GM13977 (cell line): ENCODE results near the gene TRAF2.
"Not testable (repeated sequence)": the region's sequence is repeated elsewhere in the genome, so short reads cannot be mapped to it uniquely, and the experiment has no call there.

Experiments
- DNase-seq: peaks from one replicate; pipeline ENCODE4 v3.0.0; 2012; ENCODE audit warnings: low spot score
- in situ Hi-C: fragments of 300-500 bp; cut with MboI; formaldehyde crosslinking; loops from one replicate; pipeline ENCODE4 v1.12.0; 2022; ENCODE audit warnings: low sequenced_read_pairs, low pct_unique_long_range_greater_than_20kb, mixed read lengths, inconsistent platforms; ENCODE audit not compliant: unreplicated experiment
- TF ChIP-seq, protein P1 (sequence below): IDR thresholded peaks from 2 replicates; pipeline ENCODE4 v1.5.1; 2012; ENCODE audit warnings: mild to moderate bottlenecking, control low read depth; ENCODE audit not compliant: insufficient read depth; ENCODE audit errors: extremely low read depth, missing control alignments

TRAF2 gene, protein sequence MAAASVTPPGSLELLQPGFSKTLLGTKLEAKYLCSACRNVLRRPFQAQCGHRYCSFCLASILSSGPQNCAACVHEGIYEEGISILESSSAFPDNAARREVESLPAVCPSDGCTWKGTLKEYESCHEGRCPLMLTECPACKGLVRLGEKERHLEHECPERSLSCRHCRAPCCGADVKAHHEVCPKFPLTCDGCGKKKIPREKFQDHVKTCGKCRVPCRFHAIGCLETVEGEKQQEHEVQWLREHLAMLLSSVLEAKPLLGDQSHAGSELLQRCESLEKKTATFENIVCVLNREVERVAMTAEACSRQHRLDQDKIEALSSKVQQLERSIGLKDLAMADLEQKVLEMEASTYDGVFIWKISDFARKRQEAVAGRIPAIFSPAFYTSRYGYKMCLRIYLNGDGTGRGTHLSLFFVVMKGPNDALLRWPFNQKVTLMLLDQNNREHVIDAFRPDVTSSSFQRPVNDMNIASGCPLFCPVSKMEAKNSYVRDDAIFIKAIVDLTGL

DNA sequence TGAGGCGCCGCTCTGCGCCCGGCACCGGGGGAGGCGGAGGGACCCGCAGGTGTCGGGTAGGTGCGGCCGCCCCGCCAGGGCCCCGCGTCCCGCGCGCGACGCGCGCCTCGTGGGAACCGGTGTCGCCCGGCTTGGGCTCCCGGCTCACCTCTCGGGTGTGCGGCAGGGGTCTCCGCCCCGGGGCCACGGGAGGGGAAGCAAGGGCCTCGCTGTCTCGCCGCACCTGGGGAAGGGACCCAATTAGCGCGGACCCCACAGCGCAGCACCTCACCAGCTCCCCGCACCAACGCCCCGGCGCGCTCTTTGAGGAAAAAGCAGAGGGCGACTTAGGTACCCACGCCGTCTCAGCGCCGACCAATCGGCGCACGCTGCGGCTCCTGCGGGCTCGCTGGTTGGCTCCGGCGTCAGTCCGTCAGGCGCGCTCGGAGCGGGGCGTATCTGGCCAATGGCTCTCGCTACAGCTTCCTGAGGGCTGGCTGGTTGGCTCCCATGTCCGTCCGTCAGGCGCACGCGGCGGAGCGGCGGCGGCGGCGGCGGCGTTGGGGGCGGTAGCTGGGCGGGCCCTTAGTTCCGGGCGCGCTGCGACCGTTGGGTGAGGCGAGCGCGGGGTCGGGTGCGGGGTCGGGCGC is at the start of gene TRAF2:
TRAF2 (plus strand) TSS at position 567 of the 629 bp plus-strand sequence. CDS start 12,225 bp downstream, outside the sequence.
- in situ Hi-C loops, result no loop called here
- TF ChIP-seq, protein P1, sequence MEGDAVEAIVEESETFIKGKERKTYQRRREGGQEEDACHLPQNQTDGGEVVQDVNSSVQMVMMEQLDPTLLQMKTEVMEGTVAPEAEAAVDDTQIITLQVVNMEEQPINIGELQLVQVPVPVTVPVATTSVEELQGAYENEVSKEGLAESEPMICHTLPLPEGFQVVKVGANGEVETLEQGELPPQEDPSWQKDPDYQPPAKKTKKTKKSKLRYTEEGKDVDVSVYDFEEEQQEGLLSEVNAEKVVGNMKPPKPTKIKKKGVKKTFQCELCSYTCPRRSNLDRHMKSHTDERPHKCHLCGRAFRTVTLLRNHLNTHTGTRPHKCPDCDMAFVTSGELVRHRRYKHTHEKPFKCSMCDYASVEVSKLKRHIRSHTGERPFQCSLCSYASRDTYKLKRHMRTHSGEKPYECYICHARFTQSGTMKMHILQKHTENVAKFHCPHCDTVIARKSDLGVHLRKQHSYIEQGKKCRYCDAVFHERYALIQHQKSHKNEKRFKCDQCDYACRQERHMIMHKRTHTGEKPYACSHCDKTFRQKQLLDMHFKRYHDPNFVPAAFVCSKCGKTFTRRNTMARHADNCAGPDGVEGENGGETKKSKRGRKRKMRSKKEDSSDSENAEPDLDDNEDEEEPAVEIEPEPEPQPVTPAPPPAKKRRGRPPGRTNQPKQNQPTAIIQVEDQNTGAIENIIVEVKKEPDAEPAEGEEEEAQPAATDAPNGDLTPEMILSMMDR, result no peak
- DNase-seq, result peak; percentile 100

DNA sequence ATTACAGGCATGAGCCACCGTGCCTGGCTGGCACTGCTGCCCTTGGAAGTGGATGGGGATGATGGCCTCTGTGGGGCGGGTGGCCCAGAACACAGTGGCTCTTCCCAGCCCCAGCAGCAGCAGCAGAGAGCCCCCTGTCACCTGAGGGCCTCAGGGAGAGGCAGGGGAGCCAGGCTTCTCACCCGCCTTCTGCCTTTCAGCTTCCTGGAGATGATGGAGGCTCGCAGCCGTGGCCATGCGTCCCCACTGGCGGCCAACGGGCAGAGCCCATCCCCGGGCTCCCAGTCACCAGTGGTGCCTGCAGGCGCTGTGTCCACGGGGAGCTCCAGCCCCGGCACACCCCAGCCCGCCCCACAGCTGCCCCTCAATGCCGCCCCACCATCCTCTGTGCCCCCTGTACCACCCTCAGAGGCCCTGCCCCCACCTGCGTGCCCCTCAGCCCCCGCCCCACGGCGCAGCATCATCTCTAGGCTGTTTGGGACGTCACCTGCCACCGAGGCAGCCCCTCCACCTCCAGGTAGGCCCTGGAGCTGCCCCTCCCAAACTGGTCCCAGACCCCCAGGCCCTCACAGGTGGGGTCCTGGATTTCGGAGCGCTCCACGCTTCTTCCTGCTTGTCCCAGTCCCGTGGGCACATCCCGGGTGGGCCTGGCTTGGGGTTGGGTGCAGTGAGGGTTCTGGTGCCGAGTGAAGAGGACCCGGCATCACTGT is 49.0 kb upstream of the TRAF2 start:
- in situ Hi-C loops, result no loop called here
- no peak for DNase-seq
- TF ChIP-seq, protein P1, result no peak

DNA sequence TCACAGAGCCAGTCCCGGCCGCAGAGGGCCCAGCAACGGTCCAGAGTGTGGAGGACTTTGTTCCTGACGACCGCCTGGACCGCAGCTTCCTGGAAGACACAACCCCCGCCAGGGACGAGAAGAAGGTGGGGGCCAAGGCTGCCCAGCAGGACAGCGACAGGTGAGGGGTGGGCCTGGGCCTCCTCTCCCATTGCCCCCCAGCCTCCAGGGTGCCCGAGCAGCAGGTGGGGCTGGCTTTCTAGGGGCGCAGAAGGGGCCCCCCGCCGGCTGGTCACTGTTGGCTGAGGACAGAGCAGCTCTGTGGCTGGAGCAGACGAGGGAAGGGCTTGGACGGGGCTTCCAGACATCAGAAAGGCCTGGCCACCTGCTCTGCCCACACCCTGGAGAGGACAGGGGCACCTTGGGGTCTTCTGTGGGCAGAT is 48.4 kb upstream of the TRAF2 start:
- in situ Hi-C loops, DNase-seq: not testable (repeated sequence)

DNA sequence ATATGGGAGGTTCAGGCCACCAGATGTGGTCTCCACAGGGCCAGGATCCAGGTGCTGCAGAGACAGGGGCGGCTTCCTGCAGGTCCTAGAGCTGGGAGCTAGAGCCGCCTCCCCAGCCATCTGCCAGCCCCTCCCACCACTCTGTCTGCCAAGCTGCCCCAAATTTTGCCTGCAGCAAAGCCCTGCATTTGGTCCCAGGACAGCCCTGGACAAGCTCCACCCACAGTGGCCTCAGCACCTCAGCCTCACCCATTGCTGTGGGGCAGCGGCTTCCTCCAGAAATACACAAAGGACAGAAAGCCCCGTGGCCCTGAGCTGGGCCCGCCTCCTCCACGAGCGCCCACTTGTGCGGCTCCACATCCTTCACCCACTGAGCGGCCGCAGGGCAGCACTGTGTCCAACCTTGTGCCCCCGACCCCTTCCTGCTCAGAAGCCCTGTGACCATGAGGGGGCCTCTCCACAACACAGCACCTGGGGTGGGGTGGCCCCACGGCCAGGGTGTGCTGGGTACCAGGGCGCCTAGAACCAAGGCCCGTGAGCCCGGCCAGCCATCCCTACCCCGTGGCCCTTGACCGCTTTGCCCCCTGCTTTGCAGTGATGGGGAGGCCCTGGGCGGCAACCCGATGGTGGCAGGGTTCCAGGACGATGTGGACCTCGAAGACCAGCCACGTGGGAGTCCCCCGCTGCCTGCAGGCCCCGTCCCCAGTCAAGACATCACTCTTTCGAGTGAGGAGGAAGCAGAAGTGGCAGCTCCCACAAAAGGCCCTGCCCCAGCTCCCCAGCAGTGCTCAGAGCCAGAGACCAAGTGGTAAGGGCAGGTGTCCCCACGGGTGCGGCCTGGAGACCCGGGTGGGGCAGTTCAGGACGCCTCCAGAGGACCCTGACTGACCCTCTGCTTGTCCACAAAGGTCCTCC is 47.7 kb upstream of the TRAF2 start:
- TF ChIP-seq, protein P1, result no peak
- in situ Hi-C loops, result no loop called here

DNA sequence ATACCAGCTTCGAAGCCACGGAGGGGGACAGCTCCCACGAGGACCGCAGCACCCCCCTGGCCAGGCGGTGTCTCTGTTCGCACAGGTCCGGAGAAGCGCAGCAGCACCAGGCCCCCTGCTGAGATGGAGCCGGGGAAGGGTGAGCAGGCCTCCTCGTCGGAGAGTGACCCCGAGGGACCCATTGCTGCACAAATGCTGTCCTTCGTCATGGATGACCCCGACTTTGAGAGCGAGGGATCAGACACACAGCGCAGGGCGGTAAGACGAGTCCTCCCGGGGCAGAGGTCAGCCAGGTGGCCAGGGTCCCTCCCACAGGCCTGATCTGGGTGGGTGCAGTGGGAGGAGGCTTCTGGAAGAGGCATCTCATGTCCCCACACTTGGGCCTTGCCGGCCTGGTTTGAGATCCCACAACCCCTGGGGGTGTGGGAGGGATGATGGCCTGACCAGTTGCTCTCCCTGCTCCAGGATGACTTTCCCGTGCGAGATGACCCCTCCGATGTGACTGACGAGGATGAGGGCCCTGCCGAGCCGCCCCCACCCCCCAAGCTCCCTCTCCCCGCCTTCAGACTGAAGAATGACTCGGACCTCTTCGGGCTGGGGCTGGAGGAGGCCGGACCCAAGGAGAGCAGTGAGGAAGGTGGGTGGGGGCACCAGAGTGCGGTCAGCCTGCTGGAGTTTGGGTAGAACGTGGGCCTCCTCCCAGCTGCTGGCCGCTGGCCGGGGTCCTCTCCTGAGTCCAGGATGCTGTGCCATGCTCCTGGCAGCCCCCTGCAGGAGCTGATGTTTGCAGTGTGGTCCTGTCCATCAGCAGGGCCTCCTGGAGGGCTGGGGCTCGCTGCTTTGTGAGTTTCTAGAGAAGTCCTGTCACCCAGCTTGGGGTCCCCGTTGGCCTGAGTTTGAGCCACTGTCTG is 46.8 kb upstream of the TRAF2 start:
- TF ChIP-seq, protein P1, result no peak

More for the DNA sequence above, 47.7 kb upstream of the TRAF2 start:
- no peak for DNase-seq

More for the DNA sequence above, 46.8 kb upstream of the TRAF2 start:
- no peak for DNase-seq
- in situ Hi-C loops, result no loop called here
